Gastrocnemius medialis (tissue), 4 donors: ENCODE measurements around the gene FXN. TPM values are rescaled to one million over a fixed set of nuclear protein-coding genes. Genes with fewer than 3 reads are reported as not detected.
"Not testable (repeated sequence)": the region's sequence is repeated elsewhere in the genome, so short reads cannot be mapped to it uniquely, and the experiment has no call there.

Source experiments
- ATAC-seq, 2 donors: fragments of 150-250 bp; one replicate each; pipeline ENCODE4 v1.9.1; 2016
- DNase-seq, 2 donors: peaks; one replicate each; pipeline ENCODE4 v3.0.0-alpha.2; 2019
- H3K27ac ChIP-seq, 4 donors: fragments of 200-600 bp; sonication (generic); 1 replicate in 1 of 4; 2 replicates in 3 of 4; pipeline ENCODE4 v1.5.1; 2016 to 2018; ENCODE audit warnings: mild to moderate bottlenecking in 2 of 4, moderate library complexity in 1 of 4
- H3K27me3 ChIP-seq, 3 donors: fragments of 200-600 bp; sonication (generic) in 2 of 3; 1 replicate in 1 of 3; 2 replicates in 2 of 3; pipeline versions ENCODE4 v1.5.1 to v1.6.0; 2016 to 2019; ENCODE audit warnings: mild to moderate bottlenecking in 1 of 3, moderate library complexity in 1 of 3
- H3K36me3 ChIP-seq, 2 donors: fragments of 200-600 bp; sonication (generic) in 1 of 2; one replicate each; pipeline ENCODE4 v1.5.1; 2017 to 2018
- H3K4me1 ChIP-seq, 2 donors: fragments of 200-600 bp; sonication (generic) in 1 of 2; one replicate each; pipeline ENCODE4 v1.5.1; 2016 to 2017; ENCODE audit warnings: mild to moderate bottlenecking in 2 of 2
- H3K4me3 ChIP-seq, 4 donors: fragments of 200-600 bp; sonication (generic) in 3 of 4; 1 replicate in 1 of 4; 2 replicates in 3 of 4; pipeline ENCODE4 v1.5.1; 2016 to 2019; ENCODE audit warnings: mild to moderate bottlenecking in 2 of 4
- H3K9me3 ChIP-seq, 3 donors: fragments of 200-600 bp; sonication (generic) in 2 of 3; 1 replicate in 1 of 3; 2 replicates in 2 of 3; pipeline ENCODE4 v1.5.1; 2016 to 2019
- POLR2A ChIP-seq, 2 donors: fragments of 450-650 bp; IDR thresholded peaks; one replicate each; pipeline ENCODE4 v1.6.1; 2017; ENCODE audit warnings: antibody characterized with exemption in 2 of 2, mild to moderate bottlenecking in 2 of 2, moderate library complexity in 2 of 2
- in situ Hi-C, 4 donors: fragments of 200-750 bp; cut with MboI; loops; one replicate each; pipeline versions ENCODE4 v1.15.0 to v1.8.0; 2017; ENCODE audit warnings: low sequenced_read_pairs in 4 of 4
- intact Hi-C: fragments of 100-400 bp; cut with DNase I; formaldehyde crosslinking; loops from one replicate; pipeline ENCODE4 v1.15.1; 2023; ENCODE audit warnings: low total_unique reads
- total RNA-seq, 4 donors: library from RNA; depleted of rRNA; stranded (reverse); fragments of >200 nt; gene quantifications; one replicate each; pipeline versions ENCODE4 v1.1.0 to v1.2.3, GENCODE V29; 2016
- TF ChIP-seq, protein P1 (sequence below), 5 experiments: fragments of 450-650 bp in 3 of 5; fragments of 200-600 bp in 2 of 5; sonication (generic) in 2 of 5; IDR thresholded peaks in 4 of 5; conservative IDR thresholded peaks in 1 of 5; 1 replicate in 4 of 5; 2 replicates in 1 of 5; pipeline ENCODE4 v1.5.1; 2016 to 2019; ENCODE audit warnings: antibody characterized with exemption in 5 of 5, mild to moderate bottlenecking in 3 of 5, moderate library complexity in 3 of 5

FXN gene
- total RNA-seq, 4 donors from 2014 or later: 5.5 to 23.4 (median 14.0) TPM

DNA sequence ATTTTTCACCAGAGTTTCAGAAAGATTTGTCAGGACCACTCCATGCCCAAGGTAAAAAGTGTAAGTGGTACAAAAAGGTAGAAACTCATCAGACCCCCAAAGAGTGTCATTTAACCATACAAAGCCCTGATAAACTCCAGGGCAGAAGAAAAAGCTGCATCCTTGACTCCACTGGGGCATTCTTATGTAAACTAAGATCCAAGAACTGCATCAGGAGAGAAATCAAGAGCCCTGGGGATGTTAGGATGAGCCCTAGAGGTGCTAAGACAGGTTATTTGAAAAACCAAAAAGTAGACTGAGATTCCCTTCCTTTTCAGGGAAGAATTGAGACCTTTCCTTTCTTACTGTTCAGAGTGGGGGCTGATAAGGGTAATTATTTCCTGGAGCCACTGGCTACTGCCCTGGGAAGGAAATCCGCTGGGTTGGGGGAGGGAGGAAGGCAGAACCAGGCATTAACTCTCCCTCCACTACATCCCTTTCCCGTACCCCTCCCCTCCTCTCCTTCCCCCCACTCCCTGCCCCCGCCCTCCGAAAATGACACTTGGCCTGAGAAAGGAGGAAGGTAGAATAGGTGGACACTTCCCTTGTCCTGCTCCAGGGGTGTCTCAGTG is 54.7 kb downstream of the FXN start:
- intact Hi-C loops: no loop called here
- DNase-seq: no peak
- H3K27ac ChIP-seq: no peak overlapping the region

GRCh38 chr9:69090946-69091345 is 55.4 kb downstream of the FXN start:
- H3K27ac ChIP-seq: no peak overlapping the region
- ATAC-seq: no peak
- H3K4me1 ChIP-seq: peaks cover 5 to 7% of the 10 kb centered on the region in 2 donors

More for the DNA sequence above, 54.7 kb downstream of the FXN start:
- H3K27me3 ChIP-seq: no peaks in the 10 kb centered on the region
- no peaks in the 10 kb centered on the region for H3K9me3 ChIP-seq
- H3K36me3 ChIP-seq: no peaks in the 10 kb centered on the region
- no peak for TF ChIP-seq POLR2A (IDR thresholded peaks at IDR 0.05)
- TF ChIP-seq, protein P1, sequence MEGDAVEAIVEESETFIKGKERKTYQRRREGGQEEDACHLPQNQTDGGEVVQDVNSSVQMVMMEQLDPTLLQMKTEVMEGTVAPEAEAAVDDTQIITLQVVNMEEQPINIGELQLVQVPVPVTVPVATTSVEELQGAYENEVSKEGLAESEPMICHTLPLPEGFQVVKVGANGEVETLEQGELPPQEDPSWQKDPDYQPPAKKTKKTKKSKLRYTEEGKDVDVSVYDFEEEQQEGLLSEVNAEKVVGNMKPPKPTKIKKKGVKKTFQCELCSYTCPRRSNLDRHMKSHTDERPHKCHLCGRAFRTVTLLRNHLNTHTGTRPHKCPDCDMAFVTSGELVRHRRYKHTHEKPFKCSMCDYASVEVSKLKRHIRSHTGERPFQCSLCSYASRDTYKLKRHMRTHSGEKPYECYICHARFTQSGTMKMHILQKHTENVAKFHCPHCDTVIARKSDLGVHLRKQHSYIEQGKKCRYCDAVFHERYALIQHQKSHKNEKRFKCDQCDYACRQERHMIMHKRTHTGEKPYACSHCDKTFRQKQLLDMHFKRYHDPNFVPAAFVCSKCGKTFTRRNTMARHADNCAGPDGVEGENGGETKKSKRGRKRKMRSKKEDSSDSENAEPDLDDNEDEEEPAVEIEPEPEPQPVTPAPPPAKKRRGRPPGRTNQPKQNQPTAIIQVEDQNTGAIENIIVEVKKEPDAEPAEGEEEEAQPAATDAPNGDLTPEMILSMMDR (IDR thresholded peaks at IDR 0.05 in 4 of 5, conservative IDR thresholded peaks at IDR 0.05 in 1 of 5): no peak
- in situ Hi-C loops: no loop called here
- H3K4me3 ChIP-seq: no peak overlapping the region
- ATAC-seq: no peak
- H3K4me1 ChIP-seq: peaks cover 5 to 7% of the 10 kb centered on the region in 2 donors

DNA sequence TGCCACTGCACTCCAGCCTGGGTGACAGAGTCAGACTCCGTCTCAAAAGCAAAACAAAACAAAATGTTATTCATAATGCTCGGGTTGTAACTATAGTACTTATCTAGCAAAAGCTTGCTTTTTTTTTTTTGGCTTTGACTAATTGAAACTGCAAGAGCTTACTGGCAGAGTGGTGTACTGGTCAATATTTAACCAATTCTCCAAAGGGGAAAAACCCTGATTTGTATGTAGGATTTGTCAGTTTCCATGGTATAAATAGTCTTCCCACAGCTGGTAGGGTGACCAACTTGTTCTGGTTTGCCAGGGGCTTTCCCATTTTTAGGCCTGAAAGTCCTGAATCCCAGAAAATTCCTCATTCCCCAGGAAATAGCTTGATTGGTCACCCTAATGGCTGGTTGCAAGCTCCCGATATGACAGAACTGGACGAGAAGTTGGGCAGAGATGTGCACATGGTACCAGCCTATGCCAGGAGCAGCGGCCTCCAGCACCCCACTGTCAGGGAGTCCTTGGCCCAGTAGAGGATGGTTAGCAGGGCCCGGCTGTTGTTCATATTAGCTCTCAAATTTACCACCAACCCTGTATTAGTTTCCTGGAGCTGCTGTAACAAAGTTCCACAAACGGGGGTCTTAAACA is 58.0 kb downstream of the FXN start:
- in situ Hi-C loops: no loop called here
- H3K4me3 ChIP-seq: no peak overlapping the region
- DNase-seq (no peak), ATAC-seq (no peak)
- H3K4me1 ChIP-seq: no peaks in the 10 kb centered on the region
- H3K27ac ChIP-seq: no peak overlapping the region
- H3K27me3 ChIP-seq: no peaks in the 10 kb centered on the region
- TF ChIP-seq POLR2A (IDR thresholded peaks at IDR 0.05): no peak
- TF ChIP-seq, protein P1 (IDR thresholded peaks at IDR 0.05 in 4 of 5, conservative IDR thresholded peaks at IDR 0.05 in 1 of 5): no peak
- H3K9me3 ChIP-seq: no peaks in the 10 kb centered on the region
- H3K36me3 ChIP-seq: no peaks in the 10 kb centered on the region
- intact Hi-C loops: no loop called here

More at GRCh38 chr9:69090946-69091345, 55.4 kb downstream of the FXN start:
- DNase-seq: no peak
- intact Hi-C loops (no loop called here), in situ Hi-C loops (no loop called here)
- Histone ChIP-seq H3K27me3 (no peaks in the 10 kb centered on the region), H3K36me3 (no peaks in the 10 kb centered on the region), H3K9me3 (no peaks in the 10 kb centered on the region), H3K4me3 (no peak overlapping the region)
- no peak for TF ChIP-seq POLR2A (IDR thresholded peaks at IDR 0.05)
- TF ChIP-seq, protein P1 (IDR thresholded peaks at IDR 0.05 in 4 of 5, conservative IDR thresholded peaks at IDR 0.05 in 1 of 5): no peak

- H3K9me3 ChIP-seq, in situ Hi-C loops, H3K27ac ChIP-seq, H3K27me3 ChIP-seq, DNase-seq, H3K4me1 ChIP-seq, H3K4me3 ChIP-seq, ATAC-seq, H3K36me3 ChIP-seq, intact Hi-C loops: not testable (repeated sequence)
These were observed 59.0 kb downstream of the FXN start for GRCh38 chr9:69094361-69095135.

- H3K27ac ChIP-seq: no peak overlapping the region
- H3K9me3 ChIP-seq: no peaks in the 10 kb centered on the region
- intact Hi-C loops (no loop called here), in situ Hi-C loops (no loop called here)
- ATAC-seq: peak in 1 of 2 donors; percentile 84
- no peaks in the 10 kb centered on the region for H3K36me3 ChIP-seq
- TF ChIP-seq POLR2A (IDR thresholded peaks at IDR 0.05): no peak
- TF ChIP-seq, protein P1 (IDR thresholded peaks at IDR 0.05 in 4 of 5, conservative IDR thresholded peaks at IDR 0.05 in 1 of 5): no peak
- H3K27me3 ChIP-seq: no peaks in the 10 kb centered on the region
- DNase-seq: no peak
- H3K4me3 ChIP-seq: no peak overlapping the region
- no peaks in the 10 kb centered on the region for H3K4me1 ChIP-seq
These were observed 61.5 kb downstream of the FXN start for GRCh38 chr9:69097064-69097463.
